OCI-LY7 (cell line): ENCODE results near the gene RNF144A. TPM values are rescaled to one million over a fixed set of nuclear protein-coding genes. Genes with fewer than 3 reads are reported as not detected.

Experiments used
- BruUV-seq: library from RNA; stranded (reverse); fragments of 400-500 nt; replicated peaks from 2 replicates; lab custom pipeline; 2021; lab: Mats Ljungman, UMichigan
- CTCF ChIA-PET: fragments of 300-600 bp; sonication (Branson Sonifier 250); formaldehyde crosslinking; loops from one replicate; lab custom pipeline; 2022; ENCODE audit warnings: antibody characterized with exemption; ENCODE audit not compliant: unreplicated experiment; lab: Charles Lee
- POLR2A ChIA-PET: fragments of 300-600 bp; sonication (Branson Sonifier 250); formaldehyde crosslinking; loops from one replicate; lab custom pipeline; 2022; ENCODE audit warnings: antibody characterized with exemption; lab: Charles Lee
- DNase-seq: peaks from one replicate; pipeline ENCODE4 v3.0.0-alpha.2; 2015; ENCODE audit warnings: low spot score
- H2AFZ ChIP-seq: fragments of 200-600 bp; sonication (generic), shearing (Covaris generic); 2 replicates; pipeline ENCODE4 v1.6.1; 2014; ENCODE audit warnings: mild to moderate bottlenecking, antibody characterized with exemption, low read length, moderate library complexity
- H3K27ac ChIP-seq: fragments of 200-600 bp; sonication (generic); 2 replicates; pipeline ENCODE4 v1.5.1; 2014; ENCODE audit warnings: mixed run types, low read depth, mild to moderate bottlenecking, moderate library complexity, low read length, inconsistent platforms; ENCODE audit not compliant: poor library complexity, severe bottlenecking
- H3K36me3 ChIP-seq: fragments of 200-600 bp; sonication (generic); 2 replicates; pipeline ENCODE4 v1.6.1; 2014; ENCODE audit warnings: mild to moderate bottlenecking, antibody characterized with exemption, low read length, moderate library complexity, mixed read lengths; ENCODE audit not compliant: insufficient read depth
- H3K4me1 ChIP-seq: fragments of 200-600 bp; sonication (generic); 2 replicates; pipeline ENCODE4 v1.5.1; 2014; ENCODE audit warnings: mild to moderate bottlenecking, low read length; ENCODE audit not compliant: insufficient read depth, poor library complexity, severe bottlenecking
- H3K4me2 ChIP-seq: fragments of 200-600 bp; sonication (generic); 2 replicates; pipeline ENCODE4 v1.6.1; 2014; ENCODE audit warnings: mild to moderate bottlenecking, low read length
- H3K4me3 ChIP-seq: fragments of 200-600 bp; sonication (generic); 2 replicates; pipeline ENCODE4 v1.5.1; 2014; ENCODE audit warnings: mild to moderate bottlenecking, low read depth, low read length; ENCODE audit not compliant: poor library complexity, severe bottlenecking
- H3K79me2 ChIP-seq: fragments of 200-600 bp; sonication (generic); 2 replicates; pipeline ENCODE4 v1.6.1; 2016; ENCODE audit warnings: low read depth, mild to moderate bottlenecking, low read length, moderate library complexity, mixed read lengths; ENCODE audit not compliant: insufficient read depth
- H3K9me2 ChIP-seq: fragments of 200-600 bp; sonication (generic); 2 replicates; pipeline ENCODE4 v1.6.1; 2016; ENCODE audit warnings: mild to moderate bottlenecking, low read length, mixed read lengths; ENCODE audit not compliant: insufficient read depth
- H3K9me3 ChIP-seq: fragments of 200-600 bp; sonication (generic); 2 replicates; pipeline ENCODE4 v1.6.1; 2014; ENCODE audit warnings: mild to moderate bottlenecking, mixed run types, low read length, mixed read lengths
- H4K20me1 ChIP-seq: fragments of 200-600 bp; sonication (generic); 2 replicates; pipeline ENCODE4 v1.6.1; 2014; ENCODE audit warnings: mild to moderate bottlenecking, antibody characterized with exemption, low read length, moderate library complexity, mixed read lengths; ENCODE audit not compliant: insufficient read depth
- EZH2phosphoT487 ChIP-seq: fragments of 200-600 bp; sonication (generic); IDR thresholded peaks from 2 replicates; pipeline ENCODE4 v1.6.1; 2018; ENCODE audit warnings: low read depth, borderline replicate concordance, mild to moderate bottlenecking, mixed run types, antibody characterized with exemption, low read length, moderate library complexity, mixed read lengths
- intact Hi-C: fragments of 100-400 bp; cut with micrococcal nuclease; formaldehyde crosslinking; loops from one replicate; pipeline ENCODE4 v1.10.0; 2022; ENCODE audit not compliant: unreplicated experiment
- total RNA-seq, 2 experiments: library from RNA; depleted of rRNA in 1 of 2; stranded (reverse); fragments of >200 nt in 1 of 2; shearing (Covaris generic) in 1 of 2; gene quantifications; 2 replicates each; pipeline ENCODE4 v1.2.3, GENCODE V29; 2014 to 2022
- TF ChIP-seq, protein P1 (sequence below): fragments of 200-600 bp; sonication (generic); conservative IDR thresholded peaks from 2 replicates; pipeline ENCODE4 v1.5.1; 2014; ENCODE audit warnings: mild to moderate bottlenecking, antibody characterized with exemption, low read length, moderate library complexity, mixed read lengths

Gene RNF144A
- total RNA-seq, 2 experiments from 2014 or later = 1.1 to 1.9 TPM

- no peak overlapping the region for H2AFZ ChIP-seq
- no peak for DNase-seq
- BruUV-seq = no TSS peak
- H4K20me1 ChIP-seq = no peaks in the 10 kb centered on the region
- no peaks in the 10 kb centered on the region for H3K36me3 ChIP-seq
- no peaks in the 10 kb centered on the region for H3K9me3 ChIP-seq
- peaks cover 8% of the 10 kb centered on the region for H3K4me1 ChIP-seq
- CTCF ChIA-PET = no interaction called here
- H3K79me2 ChIP-seq = no peaks in the 10 kb centered on the region
- no peaks in the 10 kb centered on the region for H3K9me2 ChIP-seq
- H3K4me3 ChIP-seq = no peak overlapping the region
- POLR2A ChIA-PET = interaction anchor here (0.7 kb wide), 1 partner anchor 74 kb away, joined by 3 read pairs; no protein-coding TSS in a partner anchor
- intact Hi-C loops = no loop called here
- H3K4me2 ChIP-seq = no peak overlapping the region
- H3K27ac ChIP-seq = no peak overlapping the region
- TF ChIP-seq, protein P1, sequence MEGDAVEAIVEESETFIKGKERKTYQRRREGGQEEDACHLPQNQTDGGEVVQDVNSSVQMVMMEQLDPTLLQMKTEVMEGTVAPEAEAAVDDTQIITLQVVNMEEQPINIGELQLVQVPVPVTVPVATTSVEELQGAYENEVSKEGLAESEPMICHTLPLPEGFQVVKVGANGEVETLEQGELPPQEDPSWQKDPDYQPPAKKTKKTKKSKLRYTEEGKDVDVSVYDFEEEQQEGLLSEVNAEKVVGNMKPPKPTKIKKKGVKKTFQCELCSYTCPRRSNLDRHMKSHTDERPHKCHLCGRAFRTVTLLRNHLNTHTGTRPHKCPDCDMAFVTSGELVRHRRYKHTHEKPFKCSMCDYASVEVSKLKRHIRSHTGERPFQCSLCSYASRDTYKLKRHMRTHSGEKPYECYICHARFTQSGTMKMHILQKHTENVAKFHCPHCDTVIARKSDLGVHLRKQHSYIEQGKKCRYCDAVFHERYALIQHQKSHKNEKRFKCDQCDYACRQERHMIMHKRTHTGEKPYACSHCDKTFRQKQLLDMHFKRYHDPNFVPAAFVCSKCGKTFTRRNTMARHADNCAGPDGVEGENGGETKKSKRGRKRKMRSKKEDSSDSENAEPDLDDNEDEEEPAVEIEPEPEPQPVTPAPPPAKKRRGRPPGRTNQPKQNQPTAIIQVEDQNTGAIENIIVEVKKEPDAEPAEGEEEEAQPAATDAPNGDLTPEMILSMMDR = no peak
- TF ChIP-seq EZH2phosphoT487 = no peak
These were observed 116.1 kb downstream of the RNF144A start for GRCh38 chr2:7033136-7033960.

GRCh38 chr2:7034303-7034702 is 117.1 kb downstream of the RNF144A start:
- Histone ChIP-seq H3K4me3 (no peak overlapping the region), H3K36me3 (no peaks in the 10 kb centered on the region), H3K79me2 (no peaks in the 10 kb centered on the region), H3K4me2 (no peak overlapping the region), H3K9me2 (no peaks in the 10 kb centered on the region), H3K9me3 (no peaks in the 10 kb centered on the region), H3K27ac (no peak overlapping the region), H3K4me1 (peaks cover 8% of the 10 kb centered on the region), H2AFZ (no peak overlapping the region), H4K20me1 (no peaks in the 10 kb centered on the region)
- ChIA-PET CTCF (no interaction called here), POLR2A (no interaction called here)
- no TSS peak for BruUV-seq
- TF ChIP-seq EZH2phosphoT487 = no peak
- TF ChIP-seq, protein P1 = no peak
- intact Hi-C loops = no loop called here
- no peak for DNase-seq

- Histone ChIP-seq H3K4me1 (peaks cover 8% of the 10 kb centered on the region), H3K9me2 (no peaks in the 10 kb centered on the region), H3K79me2 (no peaks in the 10 kb centered on the region), H3K9me3 (no peaks in the 10 kb centered on the region), H3K36me3 (no peaks in the 10 kb centered on the region), H3K4me2 (no peak overlapping the region), H2AFZ (no peak overlapping the region), H3K4me3 (no peak overlapping the region), H3K27ac (no peak overlapping the region), H4K20me1 (no peaks in the 10 kb centered on the region)
- no TSS peak for BruUV-seq
- CTCF ChIA-PET = interaction anchor here (1.0 kb wide), 1 partner anchor 9 kb away, joined by 3 read pairs; no protein-coding TSS in a partner anchor
- intact Hi-C loops = loop anchor here (5.0 kb wide), 2 partner anchors 139 to 166 kb away; no protein-coding TSS in a partner anchor
- DNase-seq = no peak
- POLR2A ChIA-PET = interaction anchor here (0.6 to 1.1 kb wide), 3 partner anchors 16 to 48 kb away, joined by 3 to 5 read pairs (median 5); no protein-coding TSS in a partner anchor
- TF ChIP-seq, protein P1 = no peak
- TF ChIP-seq EZH2phosphoT487 = no peak
These were observed 118.7 kb downstream of the RNF144A start for GRCh38 chr2:7035884-7036283.
